ENCODE data around the gene PDCD6IP. TPM values are rescaled to one million over a fixed set of nuclear protein-coding genes. Genes with fewer than 3 reads are reported as not detected.
A peak's percentile ranks its signal among the peaks of the same experiment; 100 is the strongest.

The PDCD6IP gene
- total and polyA plus RNA-seq, 2 donors from 2014 or later: 47.2 to 240 TPM

GRCh38 chr3:33758864-33759263 lies 39.6 kb upstream of the PDCD6IP start:
- intact Hi-C loops (cut with DNase I): no loop called here
- H3K9ac ChIP-seq (ENCODE audit: low read length in 3 of 3): no peak overlapping the region
- no peak for DNase-seq
- H3K9me3 ChIP-seq (ENCODE audit: control insufficient read depth in 2 of 3, insufficient read depth in 1 of 3, low read length in 3 of 3): peaks cover 0 to 6% (median 0%) of the 10 kb centered on the region in 3 donors
- no peaks in the 10 kb centered on the region for H3K36me3 ChIP-seq (ENCODE audit: control insufficient read depth in 2 of 3, insufficient read depth in 3 of 3, low read length in 3 of 3)
- H3K27me3 ChIP-seq (ENCODE audit: control insufficient read depth, insufficient read depth, low read length): no peaks in the 10 kb centered on the region
- H3K27ac ChIP-seq (ENCODE audit: low read depth in 2 of 2, low read length in 2 of 2): no peak overlapping the region
- FAIRE-seq: no peak
- no peak overlapping the region for H3K4me3 ChIP-seq (ENCODE audit: low read length in 3 of 3)
- no peaks in the 10 kb centered on the region for H3K4me1 ChIP-seq (ENCODE audit: control insufficient read depth in 2 of 3, insufficient read depth in 2 of 3, low read depth in 1 of 3, low read length in 3 of 3)
- TF ChIP-seq CTCF (IDR thresholded peaks at IDR 0.05; ENCODE audit: borderline replicate concordance, extremely low read depth, insufficient read depth): no peak

- no peak for FAIRE-seq
- intact Hi-C loops (cut with DNase I): no loop called here
Observed at GRCh38 chr3:33768578-33769330, 29.7 kb upstream of the PDCD6IP start.

GRCh38 chr3:33773637-33774036 lies 24.8 kb upstream of the PDCD6IP start:
- H3K27me3 ChIP-seq (ENCODE audit: control insufficient read depth, insufficient read depth, low read length): no peaks in the 10 kb centered on the region
- H3K4me3 ChIP-seq (ENCODE audit: low read length in 3 of 3): no peak overlapping the region
- no peak for TF ChIP-seq CTCF (IDR thresholded peaks at IDR 0.05; ENCODE audit: borderline replicate concordance, extremely low read depth, insufficient read depth)
- H3K36me3 ChIP-seq (ENCODE audit: control insufficient read depth in 2 of 3, insufficient read depth in 3 of 3, low read length in 3 of 3): no peaks in the 10 kb centered on the region
- H3K27ac ChIP-seq (ENCODE audit: low read depth in 2 of 2, low read length in 2 of 2): no peak overlapping the region
- FAIRE-seq (no peak), DNase-seq (peak in 1 of 5 donors; percentile 7)
- no peak overlapping the region for H3K9ac ChIP-seq (ENCODE audit: low read length in 3 of 3)
- intact Hi-C loops (cut with DNase I): no loop called here
- no peaks in the 10 kb centered on the region for H3K4me1 ChIP-seq (ENCODE audit: control insufficient read depth in 2 of 3, insufficient read depth in 2 of 3, low read depth in 1 of 3, low read length in 3 of 3)
- no peaks in the 10 kb centered on the region for H3K9me3 ChIP-seq (ENCODE audit: control insufficient read depth in 2 of 3, insufficient read depth in 1 of 3, low read length in 3 of 3)

More at GRCh38 chr3:33768578-33769330, 29.7 kb upstream of the PDCD6IP start:
- DNase-seq: no peak
- no peak for TF ChIP-seq CTCF (IDR thresholded peaks at IDR 0.05; ENCODE audit: borderline replicate concordance, extremely low read depth, insufficient read depth)
- Histone ChIP-seq H3K27ac (ENCODE audit: low read depth in 2 of 2, low read length in 2 of 2) (no peak overlapping the region), H3K9me3 (ENCODE audit: control insufficient read depth in 2 of 3, insufficient read depth in 1 of 3, low read length in 3 of 3) (no peaks in the 10 kb centered on the region), H3K4me3 (ENCODE audit: low read length in 3 of 3) (no peak overlapping the region), H3K4me1 (ENCODE audit: control insufficient read depth in 2 of 3, insufficient read depth in 2 of 3, low read depth in 1 of 3, low read length in 3 of 3) (no peaks in the 10 kb centered on the region), H3K27me3 (ENCODE audit: control insufficient read depth, insufficient read depth, low read length) (no peaks in the 10 kb centered on the region), H3K36me3 (ENCODE audit: control insufficient read depth in 2 of 3, insufficient read depth in 3 of 3, low read length in 3 of 3) (no peaks in the 10 kb centered on the region), H3K9ac (ENCODE audit: low read length in 3 of 3) (no peak overlapping the region)
